ENCODE data around the gene SLC6A19. TPM values are rescaled to one million over a fixed set of nuclear protein-coding genes. Genes with fewer than 3 reads are reported as not detected.

The SLC6A19 gene
- total and polyA plus RNA-seq, 4 donors: 0.17 to 4.9 (median 0.91) TPM

DNA sequence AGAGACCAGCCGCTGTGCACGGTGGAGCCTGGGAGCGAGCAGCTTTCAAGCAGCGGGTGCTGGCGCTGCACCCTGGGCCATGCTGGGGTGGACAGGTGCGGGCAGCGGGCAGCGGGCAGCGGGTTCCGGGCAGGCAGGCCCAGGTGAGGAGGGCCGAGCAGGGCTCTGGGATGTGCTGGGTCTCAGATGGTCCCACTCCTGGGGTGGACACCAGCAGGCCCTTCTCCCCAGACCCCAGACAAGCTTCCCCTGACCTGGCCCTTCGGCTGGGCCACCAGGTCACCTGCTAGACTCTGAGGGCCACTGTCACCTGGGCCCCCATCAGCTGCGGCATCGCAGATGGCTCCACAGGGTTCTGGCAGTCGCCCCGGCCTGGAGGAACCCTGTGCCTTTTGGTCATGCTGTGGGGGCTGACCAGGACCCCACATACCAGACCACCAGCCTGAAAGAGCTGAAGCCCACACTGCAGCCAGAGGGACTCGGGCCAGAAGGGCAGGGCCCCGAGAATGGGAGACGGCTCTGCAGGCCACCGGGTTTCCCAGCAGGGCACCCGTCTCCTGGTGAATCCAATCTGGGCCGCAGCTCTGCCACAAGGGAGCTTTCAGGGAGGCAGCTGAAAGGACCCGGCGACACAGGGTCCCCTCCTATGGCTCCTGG, 2.0 kb downstream of the SLC6A19 start:
- H3K4me3 ChIP-seq (ENCODE audit: low read depth in 1 of 3, low read length in 3 of 3): no peak overlapping the region
- H3K36me3 ChIP-seq (ENCODE audit: control insufficient read depth in 4 of 4, insufficient read depth in 3 of 4, low read depth in 1 of 4, low read length in 3 of 4): no peaks in the 10 kb centered on the region
- no peak for DNase-seq (ENCODE audit: low spot score)
- no peaks in the 10 kb centered on the region for H3K9me3 ChIP-seq (ENCODE audit: control insufficient read depth in 4 of 4, low read length in 3 of 4)
- whole genome bisulfite sequencing: 94% methylated on average over 24 of the region's 24 CpGs
- H3K27ac ChIP-seq (ENCODE audit: low read depth in 1 of 2, low read length in 2 of 2): no peak overlapping the region
- H3K9ac ChIP-seq (ENCODE audit: low read depth in 1 of 2, low read length in 2 of 2): no peak overlapping the region
- TF ChIP-seq HNF4G (IDR thresholded peaks at IDR 0.05): no peak
- TF ChIP-seq, protein P1, sequence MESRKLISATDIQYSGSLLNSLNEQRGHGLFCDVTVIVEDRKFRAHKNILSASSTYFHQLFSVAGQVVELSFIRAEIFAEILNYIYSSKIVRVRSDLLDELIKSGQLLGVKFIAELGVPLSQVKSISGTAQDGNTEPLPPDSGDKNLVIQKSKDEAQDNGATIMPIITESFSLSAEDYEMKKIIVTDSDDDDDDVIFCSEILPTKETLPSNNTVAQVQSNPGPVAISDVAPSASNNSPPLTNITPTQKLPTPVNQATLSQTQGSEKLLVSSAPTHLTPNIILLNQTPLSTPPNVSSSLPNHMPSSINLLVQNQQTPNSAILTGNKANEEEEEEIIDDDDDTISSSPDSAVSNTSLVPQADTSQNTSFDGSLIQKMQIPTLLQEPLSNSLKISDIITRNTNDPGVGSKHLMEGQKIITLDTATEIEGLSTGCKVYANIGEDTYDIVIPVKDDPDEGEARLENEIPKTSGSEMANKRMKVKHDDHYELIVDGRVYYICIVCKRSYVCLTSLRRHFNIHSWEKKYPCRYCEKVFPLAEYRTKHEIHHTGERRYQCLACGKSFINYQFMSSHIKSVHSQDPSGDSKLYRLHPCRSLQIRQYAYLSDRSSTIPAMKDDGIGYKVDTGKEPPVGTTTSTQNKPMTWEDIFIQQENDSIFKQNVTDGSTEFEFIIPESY (IDR thresholded peaks at IDR 0.05): no peak
- no peak for TF ChIP-seq NR2F2 (IDR thresholded peaks at IDR 0.05)
- no peak for TF ChIP-seq RXRA (IDR thresholded peaks at IDR 0.05)
- TF ChIP-seq RAD21 (IDR thresholded peaks at IDR 0.05): no peak
- TF ChIP-seq FOXA2 (IDR thresholded peaks at IDR 0.05): no peak
- TF ChIP-seq TAF1 (conservative IDR thresholded peaks at IDR 0.05): no peak
- no peak for TF ChIP-seq HNF4A (conservative IDR thresholded peaks at IDR 0.05)
- no peak for TF ChIP-seq EGR1 (IDR thresholded peaks at IDR 0.05; ENCODE audit: low read depth in 2 of 2)
- no peak for TF ChIP-seq YY1 (IDR thresholded peaks at IDR 0.05)
- no peak for TF ChIP-seq FOXA1 (IDR thresholded peaks at IDR 0.05)
- TF ChIP-seq JUND (IDR thresholded peaks at IDR 0.05): no peak
- TF ChIP-seq SP1 (IDR thresholded peaks at IDR 0.05): no peak
- TF ChIP-seq, protein P2, sequence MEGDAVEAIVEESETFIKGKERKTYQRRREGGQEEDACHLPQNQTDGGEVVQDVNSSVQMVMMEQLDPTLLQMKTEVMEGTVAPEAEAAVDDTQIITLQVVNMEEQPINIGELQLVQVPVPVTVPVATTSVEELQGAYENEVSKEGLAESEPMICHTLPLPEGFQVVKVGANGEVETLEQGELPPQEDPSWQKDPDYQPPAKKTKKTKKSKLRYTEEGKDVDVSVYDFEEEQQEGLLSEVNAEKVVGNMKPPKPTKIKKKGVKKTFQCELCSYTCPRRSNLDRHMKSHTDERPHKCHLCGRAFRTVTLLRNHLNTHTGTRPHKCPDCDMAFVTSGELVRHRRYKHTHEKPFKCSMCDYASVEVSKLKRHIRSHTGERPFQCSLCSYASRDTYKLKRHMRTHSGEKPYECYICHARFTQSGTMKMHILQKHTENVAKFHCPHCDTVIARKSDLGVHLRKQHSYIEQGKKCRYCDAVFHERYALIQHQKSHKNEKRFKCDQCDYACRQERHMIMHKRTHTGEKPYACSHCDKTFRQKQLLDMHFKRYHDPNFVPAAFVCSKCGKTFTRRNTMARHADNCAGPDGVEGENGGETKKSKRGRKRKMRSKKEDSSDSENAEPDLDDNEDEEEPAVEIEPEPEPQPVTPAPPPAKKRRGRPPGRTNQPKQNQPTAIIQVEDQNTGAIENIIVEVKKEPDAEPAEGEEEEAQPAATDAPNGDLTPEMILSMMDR (IDR thresholded peaks at IDR 0.05; ENCODE audit: low read depth, low read length, missing input control): no peak
- H3K4me1 ChIP-seq (ENCODE audit: control insufficient read depth in 4 of 4, insufficient read depth in 4 of 4, low read length in 3 of 4): peaks cover 0 to 10% (median 4%) of the 10 kb centered on the region in 4 donors
- no peaks in the 10 kb centered on the region for H3K27me3 ChIP-seq (ENCODE audit: control insufficient read depth in 4 of 4, insufficient read depth in 4 of 4, low read length in 3 of 4)

DNA sequence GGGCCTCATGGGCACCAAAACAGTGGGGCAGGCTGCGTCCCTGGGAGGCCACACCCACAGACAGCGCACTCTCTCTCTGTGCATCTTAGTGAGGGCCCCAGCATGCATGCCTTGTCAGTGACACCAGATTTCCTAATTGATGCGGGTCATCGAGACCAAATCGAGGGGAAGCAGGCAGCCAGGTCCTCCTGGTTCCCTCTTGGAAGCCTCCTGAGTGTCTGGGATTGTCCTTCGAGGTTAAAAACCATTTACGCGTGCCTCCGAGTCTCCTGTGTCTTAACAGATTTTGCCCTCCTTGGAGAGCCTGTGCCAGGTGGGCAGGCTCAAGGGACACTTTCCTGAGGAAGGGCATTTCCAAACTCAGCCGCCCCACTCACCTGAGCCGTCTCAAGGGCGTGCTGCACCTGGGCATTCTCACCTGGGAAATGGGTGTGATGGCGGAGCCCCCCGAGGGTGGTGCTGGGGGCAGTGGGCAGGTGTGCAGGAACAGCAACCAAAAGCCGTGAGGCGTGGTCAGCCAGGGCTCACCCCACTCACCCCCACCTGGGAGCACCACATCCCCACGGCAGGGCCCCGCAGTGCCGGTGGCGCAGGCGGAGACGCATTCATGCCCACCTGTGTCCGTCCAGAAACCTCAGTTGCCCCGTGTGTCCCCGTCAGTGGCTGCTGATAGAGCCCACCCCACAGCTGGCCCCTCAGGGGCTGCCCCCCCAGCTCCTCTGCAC, 2.7 kb downstream of the SLC6A19 start:
- TF ChIP-seq HNF4A (conservative IDR thresholded peaks at IDR 0.05) (no peak), FOXA1 (IDR thresholded peaks at IDR 0.05) (no peak), YY1 (IDR thresholded peaks at IDR 0.05) (no peak), RAD21 (IDR thresholded peaks at IDR 0.05) (no peak), TAF1 (conservative IDR thresholded peaks at IDR 0.05) (no peak), NR2F2 (IDR thresholded peaks at IDR 0.05) (no peak), RXRA (IDR thresholded peaks at IDR 0.05) (no peak), EGR1 (IDR thresholded peaks at IDR 0.05; ENCODE audit: low read depth in 2 of 2) (no peak), HNF4G (IDR thresholded peaks at IDR 0.05) (no peak), SP1 (IDR thresholded peaks at IDR 0.05) (no peak), GABPA (IDR thresholded peaks at IDR 0.05 in 1 of 2, conservative IDR thresholded peaks at IDR 0.05 in 1 of 2) (no peak), FOXA2 (IDR thresholded peaks at IDR 0.05) (no peak)
- TF ChIP-seq, protein P2 (IDR thresholded peaks at IDR 0.05; ENCODE audit: low read depth, low read length, missing input control): no peak
- TF ChIP-seq, protein P3, sequence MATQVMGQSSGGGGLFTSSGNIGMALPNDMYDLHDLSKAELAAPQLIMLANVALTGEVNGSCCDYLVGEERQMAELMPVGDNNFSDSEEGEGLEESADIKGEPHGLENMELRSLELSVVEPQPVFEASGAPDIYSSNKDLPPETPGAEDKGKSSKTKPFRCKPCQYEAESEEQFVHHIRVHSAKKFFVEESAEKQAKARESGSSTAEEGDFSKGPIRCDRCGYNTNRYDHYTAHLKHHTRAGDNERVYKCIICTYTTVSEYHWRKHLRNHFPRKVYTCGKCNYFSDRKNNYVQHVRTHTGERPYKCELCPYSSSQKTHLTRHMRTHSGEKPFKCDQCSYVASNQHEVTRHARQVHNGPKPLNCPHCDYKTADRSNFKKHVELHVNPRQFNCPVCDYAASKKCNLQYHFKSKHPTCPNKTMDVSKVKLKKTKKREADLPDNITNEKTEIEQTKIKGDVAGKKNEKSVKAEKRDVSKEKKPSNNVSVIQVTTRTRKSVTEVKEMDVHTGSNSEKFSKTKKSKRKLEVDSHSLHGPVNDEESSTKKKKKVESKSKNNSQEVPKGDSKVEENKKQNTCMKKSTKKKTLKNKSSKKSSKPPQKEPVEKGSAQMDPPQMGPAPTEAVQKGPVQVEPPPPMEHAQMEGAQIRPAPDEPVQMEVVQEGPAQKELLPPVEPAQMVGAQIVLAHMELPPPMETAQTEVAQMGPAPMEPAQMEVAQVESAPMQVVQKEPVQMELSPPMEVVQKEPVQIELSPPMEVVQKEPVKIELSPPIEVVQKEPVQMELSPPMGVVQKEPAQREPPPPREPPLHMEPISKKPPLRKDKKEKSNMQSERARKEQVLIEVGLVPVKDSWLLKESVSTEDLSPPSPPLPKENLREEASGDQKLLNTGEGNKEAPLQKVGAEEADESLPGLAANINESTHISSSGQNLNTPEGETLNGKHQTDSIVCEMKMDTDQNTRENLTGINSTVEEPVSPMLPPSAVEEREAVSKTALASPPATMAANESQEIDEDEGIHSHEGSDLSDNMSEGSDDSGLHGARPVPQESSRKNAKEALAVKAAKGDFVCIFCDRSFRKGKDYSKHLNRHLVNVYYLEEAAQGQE (IDR thresholded peaks at IDR 0.05): no peak
- TF ChIP-seq, protein P4, sequence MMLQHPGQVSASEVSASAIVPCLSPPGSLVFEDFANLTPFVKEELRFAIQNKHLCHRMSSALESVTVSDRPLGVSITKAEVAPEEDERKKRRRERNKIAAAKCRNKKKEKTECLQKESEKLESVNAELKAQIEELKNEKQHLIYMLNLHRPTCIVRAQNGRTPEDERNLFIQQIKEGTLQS (IDR thresholded peaks at IDR 0.05): no peak
- DNase-seq (ENCODE audit: low spot score): no peak
- Histone ChIP-seq H3K4me1 (ENCODE audit: control insufficient read depth in 4 of 4, insufficient read depth in 4 of 4, low read length in 3 of 4) (peaks cover 0 to 10% (median 4%) of the 10 kb centered on the region in 4 donors), H3K27ac (ENCODE audit: low read depth in 1 of 2, low read length in 2 of 2) (no peak overlapping the region), H3K27me3 (ENCODE audit: control insufficient read depth in 4 of 4, insufficient read depth in 4 of 4, low read length in 3 of 4) (no peaks in the 10 kb centered on the region), H3K9ac (ENCODE audit: low read depth in 1 of 2, low read length in 2 of 2) (no peak overlapping the region), H3K36me3 (ENCODE audit: control insufficient read depth in 4 of 4, insufficient read depth in 3 of 4, low read depth in 1 of 4, low read length in 3 of 4) (no peaks in the 10 kb centered on the region), H3K9me3 (ENCODE audit: control insufficient read depth in 4 of 4, low read length in 3 of 4) (no peaks in the 10 kb centered on the region), H3K4me3 (ENCODE audit: low read depth in 1 of 3, low read length in 3 of 3) (no peak overlapping the region)
- WGBS: 84% methylated on average over 25 of the region's 25 CpGs
